Forelimb muscle (tissue), 1 donor: ENCODE results near the gene SND1. TPM values are rescaled to one million over a fixed set of nuclear protein-coding genes. Genes with fewer than 3 reads are reported as not detected.

ENCODE experiments used
- DNase-seq: peaks from one replicate; pipeline ENCODE4 v3.0.0-alpha.2; 2013; ENCODE audit warnings: low read depth
- polyA plus RNA-seq: library from polyadenylated mRNA; unstranded; fragments of 120-200 nt; gene quantifications from one replicate; pipeline ENCODE4 v1.2.1, GENCODE V29; 2013; ENCODE audit not compliant: insufficient read length

Gene SND1
- polyA plus RNA-seq, 1 donor = 95.0 TPM

DNA sequence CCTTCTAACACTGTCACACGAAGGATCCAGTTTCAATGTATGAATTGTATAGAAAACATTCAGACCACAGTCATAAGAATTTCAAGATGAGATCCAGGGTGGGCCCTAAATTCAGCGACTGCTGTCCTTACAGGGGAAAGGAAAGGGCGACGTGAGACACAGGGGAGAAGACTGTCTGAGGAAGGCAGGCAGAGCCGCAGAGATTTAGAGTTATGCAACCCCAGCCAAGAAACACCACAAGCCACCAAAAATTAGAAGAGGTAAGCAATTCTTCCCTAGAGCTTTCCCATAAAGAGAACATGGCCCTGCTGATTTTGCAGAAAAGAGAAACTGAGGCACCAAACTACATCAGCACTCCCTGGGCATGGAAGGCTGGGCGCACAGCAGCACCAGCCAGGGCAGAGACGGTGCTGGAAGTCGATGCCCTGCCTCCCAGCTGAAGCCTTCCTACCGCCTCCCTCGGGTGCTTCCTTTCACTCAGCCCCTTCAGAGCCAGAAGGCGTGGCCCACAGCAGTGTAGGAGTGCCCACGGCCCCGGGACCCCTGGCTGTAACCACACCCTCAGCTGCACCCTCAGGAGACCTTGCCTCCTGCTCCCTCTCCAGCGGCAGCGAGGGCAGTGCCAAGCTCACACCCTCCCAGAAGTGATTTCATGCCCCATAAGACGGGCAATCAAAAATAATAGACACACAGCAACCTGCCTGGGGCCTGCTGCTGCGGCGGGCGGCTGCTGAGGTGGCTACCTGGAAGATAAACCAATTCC lies 460.2 kb downstream of the SND1 start:
- no peak for DNase-seq

DNA sequence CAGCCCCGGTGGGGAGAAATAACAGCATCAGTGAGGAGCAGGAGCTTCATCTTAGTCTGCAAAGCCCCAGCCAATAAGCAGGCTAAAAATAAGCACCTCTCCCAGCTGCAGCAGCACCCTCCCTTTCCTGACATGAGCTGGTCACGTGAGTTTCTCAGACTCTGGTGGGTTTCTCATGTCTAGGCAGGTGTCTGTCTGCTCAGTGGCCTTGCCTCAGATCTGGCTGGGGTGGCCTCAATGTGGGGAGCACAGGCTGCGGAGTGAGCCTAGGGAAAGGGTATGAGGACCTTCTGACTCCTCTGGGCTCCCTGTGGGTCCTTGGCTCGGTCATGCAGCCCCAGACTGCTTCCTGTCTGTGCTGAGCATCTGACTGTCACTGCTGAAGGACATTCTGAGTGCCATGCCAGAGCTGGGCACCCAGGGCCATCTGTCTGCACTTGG lies 460.8 kb downstream of the SND1 start:
- DNase-seq = no peak

GRCh38 chr7:128113839-128114238 lies 461.8 kb downstream of the SND1 start:
- DNase-seq = no peak

DNA sequence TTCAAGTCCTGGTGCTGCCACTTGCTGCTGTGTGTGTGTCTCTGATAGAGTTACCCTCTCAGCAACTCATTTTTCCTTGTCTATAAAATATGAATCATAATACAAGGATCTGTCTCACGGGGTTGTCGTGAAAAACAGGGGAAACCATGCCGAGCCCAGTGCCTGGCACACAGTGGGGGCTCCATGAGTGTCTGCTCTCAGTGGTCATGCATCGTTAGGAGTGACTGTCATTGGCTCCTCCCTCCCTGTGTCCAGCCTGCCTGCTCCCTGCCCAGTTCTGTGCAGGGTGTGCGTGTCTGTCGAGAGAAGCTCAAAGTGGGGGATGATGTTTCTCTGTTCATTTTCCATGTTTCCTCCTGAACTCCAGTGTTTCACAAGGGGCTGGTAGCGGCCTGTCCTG lies 462.8 kb downstream of the SND1 start:
- DNase-seq = no peak

DNA sequence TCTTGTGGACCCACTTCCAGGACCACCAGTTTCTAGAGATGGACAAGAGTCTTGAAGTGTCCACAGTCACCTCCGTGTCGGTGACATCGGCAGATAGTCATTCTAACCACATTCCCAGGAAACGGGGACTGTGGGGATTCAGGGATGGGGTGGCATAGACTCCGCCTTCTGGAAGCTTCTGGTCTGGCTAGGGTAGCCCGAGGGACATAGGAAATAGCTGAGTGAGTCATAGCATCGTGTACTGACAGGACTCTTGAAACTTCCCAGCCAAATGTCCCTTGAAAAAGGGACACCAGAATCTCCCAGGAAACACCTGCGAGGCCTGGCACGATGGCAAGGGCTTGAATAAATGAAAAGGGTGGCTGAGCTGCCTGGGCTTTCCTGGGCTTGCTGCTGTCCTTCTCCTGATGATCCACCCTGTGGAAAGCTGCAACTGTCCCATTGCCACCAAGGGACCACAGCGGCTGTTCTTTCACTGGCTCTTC lies 463.4 kb downstream of the SND1 start:
- no peak for DNase-seq

- no peak for DNase-seq
Observed at GRCh38 chr7:128115821-128116723, 464.1 kb downstream of the SND1 start.

DNA sequence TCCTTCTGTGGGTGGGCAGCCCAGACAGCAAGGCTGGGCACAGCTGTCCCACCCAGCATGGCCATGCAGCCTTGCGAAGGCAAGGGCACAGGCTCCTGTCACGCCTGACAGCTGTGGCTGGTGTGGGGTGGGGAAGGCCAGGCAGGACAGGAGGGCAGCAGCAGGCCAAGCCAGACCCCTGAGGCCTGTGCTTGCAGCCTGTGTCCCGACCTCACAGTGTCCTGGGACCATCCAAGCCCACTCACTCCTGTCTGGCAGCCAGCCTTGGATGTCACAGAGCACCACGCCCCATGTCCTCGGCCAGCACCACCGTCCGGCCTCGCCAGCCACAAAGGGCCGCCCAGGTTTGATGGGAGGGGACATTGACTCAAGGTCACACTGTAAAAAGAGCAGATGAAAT lies 464.7 kb downstream of the SND1 start:
- no peak for DNase-seq

GRCh38 chr7:128117691-128118090 lies 465.7 kb downstream of the SND1 start:
- no peak for DNase-seq

- no peak for DNase-seq
Observed at GRCh38 chr7:128119036-128119435, 467.0 kb downstream of the SND1 start.

DNA sequence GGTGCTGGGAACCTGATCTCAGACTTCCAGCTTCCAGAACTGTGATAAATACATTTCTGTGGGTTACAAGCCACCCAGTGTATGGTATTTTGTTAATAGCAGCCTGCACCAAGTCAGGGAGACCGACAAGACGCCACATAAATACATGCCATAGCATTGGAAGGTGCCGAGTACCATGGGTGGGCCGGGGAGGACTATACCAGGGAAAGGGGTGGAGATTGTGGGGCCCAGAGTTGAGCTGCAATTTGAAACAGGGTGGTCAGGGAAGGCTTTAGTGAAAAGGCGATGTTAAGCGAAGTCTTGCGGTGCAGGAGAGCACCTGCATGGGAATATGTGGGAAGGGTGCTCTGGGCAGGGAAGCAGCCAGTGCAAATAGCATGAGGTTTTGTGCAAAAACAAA lies 468.1 kb downstream of the SND1 start:
- no peak for DNase-seq

GRCh38 chr7:128120976-128121490 lies 469.0 kb downstream of the SND1 start:
- no peak for DNase-seq

- DNase-seq = no peak
Observed at GRCh38 chr7:128121711-128122530, 469.9 kb downstream of the SND1 start.

DNA sequence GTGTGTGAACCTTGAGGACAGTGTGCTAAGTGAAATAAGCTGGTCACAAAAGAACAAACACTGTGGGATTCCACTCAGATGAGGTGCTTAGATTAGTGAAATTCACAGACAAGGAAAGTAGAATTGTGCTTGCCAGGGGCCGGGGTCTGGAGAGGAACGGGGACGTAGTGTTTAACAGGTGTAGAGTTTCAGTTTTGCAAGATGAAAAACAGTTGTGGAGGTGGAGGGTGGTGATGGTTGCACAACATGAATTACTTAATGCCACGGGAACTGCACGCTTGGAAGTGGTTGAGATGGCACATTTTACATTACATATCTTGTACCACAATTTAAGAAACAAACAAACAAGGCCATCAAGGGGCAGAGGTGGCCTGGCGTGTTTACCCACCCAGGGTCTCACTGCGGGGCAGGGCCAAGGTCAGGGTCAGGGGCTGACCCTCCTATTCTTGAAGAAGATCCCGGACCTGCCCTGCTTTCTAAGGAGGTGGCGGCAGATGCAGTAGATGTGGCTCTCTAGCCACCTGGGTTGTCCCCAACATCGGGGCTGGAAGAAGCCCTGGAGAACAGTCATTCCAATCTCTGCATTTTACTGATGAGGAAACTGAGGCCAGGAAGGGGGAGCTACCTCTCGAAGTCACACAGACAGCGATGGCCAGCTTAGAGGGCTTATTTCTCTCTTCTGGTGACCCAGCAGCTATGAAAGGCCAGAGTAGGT lies 470.7 kb downstream of the SND1 start:
- DNase-seq = no peak

DNA sequence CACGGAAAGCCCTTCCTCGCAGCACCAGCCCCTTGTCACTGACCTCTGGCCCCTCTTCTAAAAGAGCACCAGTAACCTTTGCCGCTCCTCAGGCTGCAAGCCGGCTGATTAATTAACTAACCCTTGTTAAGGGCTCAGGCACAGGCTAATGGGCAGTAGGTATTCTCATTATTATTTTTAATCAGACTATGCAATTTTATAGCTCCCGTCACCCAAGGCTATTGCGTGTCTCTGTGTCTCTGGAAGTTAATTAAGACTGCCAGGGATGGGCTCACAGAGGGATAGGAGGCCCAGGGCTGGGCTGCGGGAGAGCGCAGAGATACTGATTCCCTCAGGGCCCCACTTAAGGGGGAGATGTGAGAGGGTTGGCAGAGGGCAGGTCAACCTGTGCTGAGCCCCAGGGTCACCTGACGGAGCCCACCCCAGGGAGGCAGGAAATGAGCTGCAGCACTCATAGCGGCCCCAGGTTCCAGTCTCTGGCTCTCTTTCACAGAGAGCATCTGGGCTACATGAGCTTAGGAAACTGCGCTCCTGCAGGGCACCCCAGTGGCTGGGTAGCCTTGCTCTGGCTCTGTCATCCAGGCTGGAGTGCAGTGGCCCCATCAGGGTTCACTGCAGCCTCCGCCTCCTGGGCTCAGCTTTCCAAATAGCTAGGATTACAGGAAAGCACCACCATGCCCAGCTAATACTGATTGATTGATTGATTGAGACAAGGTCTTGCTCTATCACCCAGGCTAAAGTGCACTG lies 471.5 kb downstream of the SND1 start:
- no peak for DNase-seq

GRCh38 chr7:128124786-128125185 lies 472.8 kb downstream of the SND1 start:
- DNase-seq = no peak

- DNase-seq = no peak
Observed at GRCh38 chr7:128125816-128126215, 473.8 kb downstream of the SND1 start.

GRCh38 chr7:128128401-128128800 lies 476.4 kb downstream of the SND1 start:
- DNase-seq = no peak

DNA sequence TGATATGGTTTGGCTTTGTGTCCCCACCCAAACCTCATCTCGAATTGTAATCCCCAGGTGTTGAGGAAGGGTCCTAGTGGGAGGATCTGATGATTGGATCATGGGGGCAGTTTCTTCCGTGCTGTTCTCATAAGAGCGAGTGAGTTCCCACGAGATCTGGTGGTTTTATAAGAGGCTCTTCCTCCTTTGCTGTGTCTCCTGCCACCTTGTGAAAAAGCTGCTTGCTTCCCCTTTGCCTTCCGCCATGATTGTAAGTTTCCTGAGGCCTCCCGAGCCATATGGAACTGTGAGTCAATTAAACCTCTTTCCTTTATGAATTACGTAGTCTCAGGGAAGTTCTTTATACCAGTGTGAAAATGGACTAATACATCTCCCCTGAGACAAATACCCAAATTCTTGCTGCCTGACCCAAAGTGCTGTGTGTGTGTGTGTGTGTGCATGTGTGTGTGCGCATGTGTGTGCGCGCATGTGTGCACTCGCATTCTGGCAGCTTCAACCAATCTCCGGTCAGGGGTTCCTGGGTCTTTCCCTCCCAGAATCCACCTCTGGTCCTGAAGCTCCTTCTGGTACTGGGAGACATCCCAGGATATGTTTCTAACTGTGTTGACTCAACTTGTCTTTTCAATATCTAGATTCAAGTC lies 477.4 kb downstream of the SND1 start:
- no peak for DNase-seq

DNA sequence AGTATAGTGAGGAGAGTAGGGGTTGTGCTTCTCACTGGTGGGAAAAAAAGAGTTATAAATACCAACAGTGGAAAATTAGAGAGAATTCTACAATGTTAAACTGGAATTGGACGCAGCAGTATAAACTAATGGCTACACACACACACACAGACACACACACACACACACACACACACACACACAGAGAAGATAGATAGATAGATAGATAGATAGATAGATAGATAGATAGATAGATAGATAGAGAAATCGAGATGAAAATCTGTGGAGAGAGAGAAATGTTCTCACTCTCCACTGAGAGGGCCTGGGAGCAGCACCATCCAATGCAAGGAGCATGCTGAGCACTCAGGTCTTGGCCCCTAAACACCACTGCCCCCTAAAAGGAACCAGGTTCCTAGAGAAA lies 479.1 kb downstream of the SND1 start:
- DNase-seq = no peak

- no peak for DNase-seq
Observed at GRCh38 chr7:128131731-128132130, 479.7 kb downstream of the SND1 start.
